NCI-H69 (cell line): ENCODE measurements around the gene LHFPL3.
"Not testable (repeated sequence)": the region's sequence is repeated elsewhere in the genome, so short reads cannot be mapped to it uniquely, and the experiment has no call there.

Experiments used
- DNase-seq: peaks from one replicate; lab custom pipeline; 2025; lab: John Stamatoyannopoulos, UW

The LHFPL3 gene

DNA sequence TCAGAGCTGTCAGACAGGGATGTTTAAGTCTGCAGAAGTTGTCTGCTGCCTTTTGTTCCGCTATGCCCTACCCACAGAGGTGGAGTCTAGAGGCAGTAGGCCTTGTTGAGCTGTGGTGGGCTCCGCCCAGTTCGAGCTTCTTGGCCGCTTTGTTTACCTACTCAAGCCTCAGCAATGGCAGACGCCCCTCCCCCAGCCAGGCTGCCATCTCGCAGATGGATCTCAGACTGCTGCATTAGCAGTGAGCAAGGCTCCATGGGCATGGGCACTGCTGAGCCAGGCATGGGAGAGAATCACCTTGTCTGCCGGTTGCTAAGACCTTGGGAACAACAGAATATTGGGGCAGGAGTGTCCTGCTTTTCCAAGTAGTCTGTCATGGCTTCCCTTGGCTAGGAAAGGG lies 267.2 kb downstream of the LHFPL3 start:
- DNase-seq: not testable (repeated sequence)

DNA sequence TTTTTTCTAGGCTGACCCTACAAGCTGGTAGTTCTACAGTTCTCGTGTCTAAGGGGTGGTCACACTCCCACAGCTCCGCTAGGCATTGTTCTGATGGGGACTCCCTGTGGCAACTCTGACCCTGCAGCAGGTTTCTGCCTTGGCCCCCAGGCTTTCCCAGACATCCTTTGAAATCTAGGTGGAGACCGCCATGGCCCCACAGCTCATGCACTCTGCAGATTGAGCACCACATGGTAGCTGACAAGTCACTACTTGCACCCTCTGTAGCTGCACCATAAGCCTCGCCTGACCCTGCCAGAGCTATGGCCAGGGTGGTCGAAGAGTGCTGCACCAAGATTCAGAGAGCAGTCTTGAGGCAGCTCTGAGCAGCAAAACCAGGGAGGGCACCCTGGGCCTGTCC lies 275.6 kb downstream of the LHFPL3 start:
- DNase-seq: no peak

DNA sequence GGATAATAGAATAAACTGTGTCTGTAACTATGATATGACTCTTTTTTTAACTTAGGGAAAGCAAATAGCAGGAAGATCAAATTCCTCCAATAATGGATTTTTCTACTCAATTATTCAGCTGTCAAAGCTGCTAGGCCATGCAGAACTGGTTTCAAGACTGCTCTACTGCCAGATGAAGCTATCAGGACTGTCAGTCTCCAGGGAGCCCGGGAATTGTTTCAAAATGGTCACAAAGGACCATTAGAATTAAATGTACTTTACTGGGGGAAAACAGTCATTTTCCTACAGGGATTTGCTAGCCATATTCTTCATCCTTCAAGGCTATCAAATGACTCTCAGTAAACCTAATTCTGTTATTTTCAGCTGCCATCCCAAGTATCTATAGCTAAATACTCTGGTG lies 276.3 kb downstream of the LHFPL3 start:
- no peak for DNase-seq

DNA sequence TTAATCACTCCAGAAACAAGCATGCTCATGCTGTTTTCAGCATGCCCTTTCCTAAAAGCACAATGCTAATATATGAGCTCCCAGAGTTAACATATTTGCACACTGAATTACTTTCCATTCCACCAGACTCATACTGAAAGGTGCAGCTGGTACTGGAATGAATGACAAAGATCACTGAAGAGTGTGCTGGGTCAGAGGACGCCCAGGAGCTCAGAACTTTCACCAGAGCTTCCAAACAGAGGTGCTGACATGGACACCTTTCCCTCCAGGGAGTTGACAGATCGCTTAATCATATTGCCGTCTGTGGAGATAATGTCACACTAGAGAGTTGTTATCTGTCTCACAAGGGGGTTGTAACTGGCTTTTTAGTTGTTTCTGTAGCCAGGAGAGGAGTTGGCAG lies 292.9 kb downstream of the LHFPL3 start:
- DNase-seq: no peak

DNA sequence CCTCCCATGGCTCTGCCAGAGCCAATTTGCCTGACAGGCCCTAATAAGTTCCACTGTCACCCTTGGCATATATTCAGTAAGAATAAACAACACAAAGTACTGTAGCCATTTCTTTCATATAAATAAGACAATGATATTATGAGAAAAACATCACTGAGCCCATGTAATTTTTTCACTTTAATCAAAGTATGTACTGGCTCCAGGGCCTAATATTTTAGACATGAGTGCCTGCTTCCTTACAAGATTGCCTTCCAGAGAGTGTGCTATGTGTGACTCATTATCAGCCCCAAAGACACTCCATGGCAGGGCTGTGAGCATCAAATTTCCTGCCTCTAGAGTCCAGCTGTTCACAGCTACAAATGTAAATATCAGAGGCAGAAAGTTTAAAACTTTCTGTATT lies 297.6 kb downstream of the LHFPL3 start:
- peak; percentile 36 for DNase-seq

DNA sequence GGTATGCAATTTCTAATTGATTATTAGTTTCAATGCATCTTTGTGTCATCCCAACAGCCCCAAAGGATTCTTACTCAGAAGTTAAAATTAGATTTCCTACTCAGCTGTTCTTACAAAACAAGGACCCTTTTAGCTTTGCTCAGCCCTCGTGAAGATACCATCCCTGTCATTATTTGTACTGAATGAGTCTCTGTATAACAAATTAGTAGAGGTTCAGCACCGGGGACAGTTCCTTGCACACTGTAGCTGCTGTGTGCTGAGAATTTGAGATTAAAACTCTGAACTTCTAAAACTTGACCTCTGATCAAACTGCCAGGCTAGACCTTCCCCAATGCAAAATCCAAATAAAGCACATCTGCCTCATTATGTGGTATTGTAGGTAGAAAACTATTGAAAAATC lies 299.1 kb downstream of the LHFPL3 start:
- no peak for DNase-seq

DNA sequence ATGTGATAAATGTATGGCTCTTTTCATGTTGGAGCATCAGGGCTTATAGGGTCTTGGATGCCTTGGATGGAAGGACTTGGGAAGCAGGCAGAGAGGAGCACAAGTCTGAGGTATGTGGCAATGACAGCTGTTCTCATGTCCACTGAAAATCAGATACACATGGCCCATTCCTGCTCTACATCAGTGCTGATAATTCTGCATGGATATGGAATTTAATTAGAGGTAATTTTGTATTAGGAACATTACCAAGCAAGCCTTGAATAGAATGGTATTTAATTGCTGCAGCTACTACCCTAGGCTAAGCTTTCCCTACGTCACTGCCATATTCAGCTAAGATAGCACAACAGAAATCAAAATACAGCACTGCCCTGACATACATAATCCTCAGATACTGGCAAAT lies 299.6 kb downstream of the LHFPL3 start:
- no peak for DNase-seq

DNA sequence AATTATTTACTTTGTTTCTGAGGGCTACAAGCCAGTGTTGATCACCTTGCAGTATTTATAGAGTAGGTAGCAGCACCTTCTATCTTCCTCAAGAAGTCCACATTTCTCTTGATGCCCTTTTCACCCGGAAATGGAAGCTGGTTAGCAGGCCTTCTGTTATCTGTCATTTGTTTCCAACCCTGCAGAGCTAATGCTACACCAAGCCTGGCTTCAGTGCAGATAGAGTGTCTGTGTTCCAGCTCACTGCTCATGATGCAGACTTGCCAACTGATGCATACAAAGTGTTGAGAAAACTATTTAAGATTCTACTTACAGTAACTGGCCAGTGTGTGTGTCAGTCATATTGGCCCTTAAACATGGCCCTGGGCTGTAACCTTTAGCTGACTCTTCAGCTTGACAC lies 301.0 kb downstream of the LHFPL3 start:
- no peak for DNase-seq

DNA sequence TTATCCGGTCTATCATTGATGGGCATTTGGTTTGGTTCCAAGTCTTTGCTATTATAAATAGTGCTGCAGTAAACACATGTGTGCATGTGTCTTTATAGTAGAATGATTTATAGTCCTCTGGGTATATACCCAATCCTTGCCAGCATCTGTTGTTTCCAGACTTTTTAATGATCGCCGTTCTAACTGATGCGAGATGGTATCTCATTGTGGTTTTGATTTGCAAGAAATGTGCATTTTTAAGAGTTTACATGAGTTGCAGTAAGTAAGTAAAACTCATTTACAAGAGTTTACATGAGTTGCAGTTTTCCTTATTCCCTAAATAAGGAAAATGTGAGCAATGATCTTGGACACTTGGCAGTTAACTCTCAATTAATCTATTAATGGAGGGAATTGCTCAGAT lies 312.1 kb downstream of the LHFPL3 start:
- no peak for DNase-seq

DNA sequence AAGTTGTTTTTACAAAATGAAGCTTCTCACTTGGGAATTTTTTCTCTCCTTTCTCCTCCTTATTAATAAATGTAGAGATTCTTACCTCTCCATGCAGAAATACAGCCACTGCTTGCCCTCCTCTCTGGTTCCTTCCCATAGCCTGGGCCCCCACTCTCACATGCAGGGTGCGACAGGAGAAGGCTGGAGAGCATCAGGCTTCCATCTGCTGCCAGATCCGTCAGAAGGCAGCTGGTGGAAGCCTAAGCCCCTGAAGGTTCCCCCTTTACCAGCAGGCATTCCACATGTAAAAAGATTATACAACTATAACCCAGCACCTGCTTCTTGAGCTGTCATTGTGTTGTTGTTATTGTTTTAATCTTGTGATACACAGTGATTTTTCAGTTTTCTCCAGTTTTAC lies 314.2 kb downstream of the LHFPL3 start:
- no peak for DNase-seq

DNA sequence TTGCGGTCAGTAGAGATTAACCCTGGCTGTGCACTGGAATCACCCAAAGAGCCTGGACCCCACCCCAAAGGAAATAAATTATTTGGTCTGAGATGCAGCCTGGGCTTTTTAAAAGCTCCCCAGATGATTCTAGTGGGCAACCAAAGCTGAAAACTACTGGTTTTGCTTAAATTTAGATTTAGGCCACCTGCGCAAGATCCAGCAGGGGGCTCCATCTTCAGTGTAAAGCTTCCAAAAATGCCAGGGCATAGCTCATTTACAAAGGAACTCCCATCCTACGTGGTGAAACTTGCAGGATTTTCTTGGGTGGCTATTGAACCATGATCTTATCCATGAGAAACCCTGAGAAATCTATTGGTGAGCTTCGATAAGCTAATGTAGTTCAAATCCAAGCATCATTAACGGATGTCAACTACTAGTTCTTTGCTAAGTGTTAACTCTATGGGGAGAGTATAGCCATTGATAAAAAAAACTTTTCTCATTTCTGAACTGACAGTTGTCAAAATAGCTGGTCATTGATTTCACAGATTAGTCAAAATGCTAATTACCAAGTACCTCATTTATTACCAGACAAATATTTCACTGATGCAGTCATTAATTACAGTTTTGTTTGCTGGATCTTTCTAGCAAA lies 315.3 kb downstream of the LHFPL3 start:
- DNase-seq: peak; percentile 51

DNA sequence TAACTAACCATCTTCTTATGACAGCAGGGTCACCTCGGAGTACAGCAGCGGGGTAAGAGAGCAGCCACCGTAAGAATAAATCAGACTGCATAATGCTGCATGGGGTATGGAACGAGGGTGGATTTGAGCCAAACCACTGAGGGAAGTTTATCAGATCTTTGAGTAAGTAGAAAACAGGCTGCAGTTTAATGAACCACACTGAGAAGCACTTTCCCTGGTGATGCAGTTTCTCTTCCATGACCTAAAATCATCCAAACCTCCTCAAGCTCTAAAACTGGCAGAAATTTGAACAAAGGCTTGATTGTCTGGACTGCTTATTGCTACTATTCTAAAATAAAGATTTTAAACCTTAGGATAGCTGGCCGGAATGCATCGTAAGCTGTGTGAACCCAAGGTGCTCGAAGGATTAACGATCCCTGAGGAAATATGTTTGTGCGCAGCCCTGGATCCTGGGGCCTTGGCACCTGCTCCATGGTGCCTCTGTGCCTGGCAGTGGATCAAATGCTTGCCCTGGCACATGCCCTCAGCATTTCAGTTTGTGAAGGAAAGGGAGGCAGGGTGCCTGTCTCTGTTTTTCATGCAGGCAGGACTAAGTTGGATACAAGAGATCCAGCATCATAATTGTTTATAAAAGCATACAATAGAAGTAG lies 322.7 kb downstream of the LHFPL3 start:
- DNase-seq: no peak

DNA sequence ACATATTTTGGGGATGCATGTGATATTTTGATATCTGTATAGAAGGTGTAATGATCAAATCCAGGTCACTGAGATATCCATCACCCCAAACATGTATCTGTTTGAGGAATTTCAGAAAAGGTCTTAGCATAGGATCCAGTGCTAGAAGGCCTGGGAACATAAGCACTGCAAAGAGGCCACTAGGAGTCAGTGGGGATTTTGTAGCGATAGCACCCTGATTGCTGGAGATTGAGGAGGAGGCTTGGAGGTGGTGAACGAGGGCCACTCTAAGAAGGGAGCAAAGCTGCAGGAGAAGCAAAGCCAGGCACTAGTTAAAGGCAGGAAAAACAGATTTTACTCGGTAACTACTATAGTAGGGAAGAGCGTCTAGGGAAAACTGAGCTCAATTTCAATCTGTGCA lies 324.0 kb downstream of the LHFPL3 start:
- DNase-seq: no peak

DNA sequence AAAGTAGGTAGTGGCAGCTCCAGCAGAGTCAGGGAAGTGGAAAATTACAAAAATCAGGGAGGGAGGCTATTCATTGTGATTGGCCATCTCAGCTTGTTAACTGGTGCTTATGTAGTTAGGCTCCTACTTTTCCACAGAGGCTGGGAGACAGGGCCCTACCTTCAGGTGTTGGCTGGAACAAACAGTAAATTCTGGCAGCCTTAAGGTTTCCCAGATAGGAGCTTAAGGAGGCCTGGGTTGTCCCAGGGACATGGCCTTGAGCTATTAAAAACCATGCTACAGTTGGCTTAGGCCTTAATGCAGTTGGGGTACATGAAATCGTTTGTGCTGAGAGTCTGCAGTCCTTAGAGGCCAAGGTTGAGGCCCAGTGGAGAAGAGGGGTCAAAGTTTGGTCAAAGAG lies 324.5 kb downstream of the LHFPL3 start:
- no peak for DNase-seq

DNA sequence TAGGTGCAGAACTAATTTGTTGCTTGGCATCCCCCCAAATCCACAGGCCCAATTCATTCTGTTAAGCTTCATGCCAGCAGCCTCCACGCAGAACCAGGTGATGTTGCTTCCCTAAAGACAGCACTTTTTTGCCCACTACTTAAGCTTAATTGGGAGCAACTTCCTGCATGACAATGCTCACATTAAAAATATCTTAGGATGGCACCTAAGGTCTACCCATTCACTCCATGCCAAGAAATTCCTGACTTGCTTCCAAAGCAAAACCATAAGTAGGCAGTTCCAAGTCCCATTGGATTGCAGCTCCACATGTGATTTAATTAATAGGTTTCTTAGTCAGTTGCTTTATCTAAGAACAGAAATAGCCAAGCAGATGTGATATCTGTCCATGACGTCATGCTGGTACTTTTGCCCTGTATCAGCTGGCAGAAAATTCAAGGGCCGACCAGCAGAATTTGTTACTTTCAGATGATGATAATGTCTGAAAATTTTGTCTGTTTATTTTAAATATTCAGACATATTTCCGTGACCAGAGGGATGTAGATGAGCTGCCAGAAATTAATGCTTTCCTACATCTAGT lies 325.5 kb downstream of the LHFPL3 start:
- no peak for DNase-seq

DNA sequence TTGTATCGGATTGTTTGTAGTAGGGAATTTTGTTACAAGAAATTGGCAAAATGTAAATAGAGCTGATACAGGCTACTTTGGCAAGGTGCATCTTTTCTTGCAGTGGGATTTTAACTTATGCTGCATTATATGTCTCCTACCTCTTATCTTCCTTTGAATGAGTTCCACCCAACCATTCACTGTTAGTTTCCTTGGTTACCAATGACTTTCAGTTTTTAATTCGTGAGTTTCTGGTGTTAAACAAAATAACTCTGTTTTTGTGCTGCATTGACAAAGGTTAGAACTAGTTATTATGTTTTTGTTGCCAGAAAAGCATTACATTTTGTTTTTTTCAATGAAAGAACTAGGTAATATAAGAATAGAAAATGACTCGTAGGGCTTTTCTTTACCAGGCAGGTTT lies 327.2 kb downstream of the LHFPL3 start:
- DNase-seq: no peak

DNA sequence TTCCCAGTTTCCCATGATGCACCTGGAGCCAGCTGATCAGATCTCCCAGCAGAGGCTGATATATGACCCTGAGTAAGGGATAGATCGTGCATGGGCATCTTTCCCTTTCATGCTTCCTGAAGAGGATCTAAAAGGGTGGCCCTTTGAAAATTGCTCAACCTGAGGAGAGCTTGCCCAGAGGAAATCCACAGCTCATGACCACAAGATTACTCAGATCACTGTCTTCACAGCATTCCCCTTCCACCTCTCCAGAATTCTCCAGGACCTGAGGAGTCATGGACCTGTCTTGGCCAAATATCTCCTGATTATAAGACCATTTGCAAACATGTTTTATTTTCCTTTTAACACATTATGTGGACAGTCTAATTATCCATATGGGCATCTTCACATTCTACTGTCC lies 328.1 kb downstream of the LHFPL3 start:
- no peak for DNase-seq

DNA sequence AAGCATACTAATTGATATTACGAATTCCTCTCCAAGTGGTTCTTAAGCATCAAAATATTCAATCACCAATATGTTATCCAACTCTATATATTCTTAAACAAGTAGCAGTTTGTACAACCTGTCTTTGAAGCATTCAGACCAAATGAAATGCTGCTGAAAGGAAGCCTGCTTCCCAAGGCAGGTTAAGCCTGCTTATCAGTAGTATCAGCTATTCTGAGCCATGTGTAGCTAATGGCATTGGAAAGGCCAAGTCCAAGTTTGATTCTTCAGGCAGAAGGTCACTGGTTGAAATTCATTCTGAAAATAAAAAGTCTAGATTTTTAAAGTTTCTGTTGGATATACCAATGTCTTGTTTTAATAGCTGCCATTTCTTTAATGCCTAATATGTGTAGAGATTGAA lies 328.7 kb downstream of the LHFPL3 start:
- DNase-seq: no peak

DNA sequence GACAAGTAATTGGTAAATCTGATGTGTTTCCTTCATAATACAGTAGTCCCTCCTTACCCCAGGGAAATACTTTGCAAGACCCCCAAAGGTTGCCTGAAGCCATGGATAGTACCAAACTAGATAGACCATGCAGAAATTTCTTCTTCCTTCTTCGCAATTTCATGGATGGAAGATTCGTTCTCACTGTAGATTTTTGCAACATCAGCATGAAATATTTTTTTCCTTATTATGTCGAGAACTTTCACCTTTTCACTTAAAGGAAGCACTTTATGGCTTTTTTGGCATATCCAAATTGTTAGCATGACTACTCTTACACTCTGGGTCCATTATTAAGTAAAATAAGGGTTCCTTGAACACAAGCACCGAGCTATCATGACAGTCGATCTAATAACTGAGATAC lies 333.2 kb downstream of the LHFPL3 start:
- DNase-seq: no peak

DNA sequence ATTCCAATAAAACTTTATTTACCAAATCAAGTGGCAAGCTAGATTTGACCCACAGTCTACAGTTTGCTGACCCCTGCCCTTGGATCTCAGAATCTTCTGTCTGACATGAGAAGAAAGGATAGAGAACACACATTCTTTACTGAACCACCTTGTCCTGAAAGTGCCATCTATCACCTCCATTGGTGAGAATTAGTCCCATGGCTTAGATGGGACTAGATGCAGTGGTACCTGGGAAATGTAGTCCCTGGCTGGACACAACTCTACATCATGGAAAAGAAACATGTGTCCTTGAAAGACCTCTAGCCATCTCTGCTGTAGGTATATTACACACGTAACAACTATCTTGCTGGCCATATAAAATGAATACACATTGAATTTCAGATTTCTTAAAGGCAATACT lies 336.2 kb downstream of the LHFPL3 start:
- DNase-seq: no peak

DNA sequence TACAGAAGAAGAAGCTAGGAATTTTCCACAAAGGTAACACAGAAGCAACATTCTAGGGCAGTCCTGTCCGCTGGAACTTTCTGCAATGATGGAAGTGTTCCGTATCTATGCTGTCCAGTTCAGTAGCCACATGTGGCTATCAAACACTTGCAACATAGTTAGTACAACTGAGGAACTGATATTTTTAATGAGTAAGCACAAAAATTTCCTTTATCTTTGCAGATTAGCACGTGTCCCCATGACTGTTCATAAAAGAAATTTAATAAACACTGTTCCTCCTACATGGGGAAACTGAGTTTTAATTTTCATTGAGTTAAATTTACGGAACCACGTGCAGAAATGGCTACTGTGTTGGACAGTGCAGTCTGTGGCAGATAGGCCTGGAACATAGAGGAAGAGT lies 349.2 kb downstream of the LHFPL3 start:
- DNase-seq: no peak

DNA sequence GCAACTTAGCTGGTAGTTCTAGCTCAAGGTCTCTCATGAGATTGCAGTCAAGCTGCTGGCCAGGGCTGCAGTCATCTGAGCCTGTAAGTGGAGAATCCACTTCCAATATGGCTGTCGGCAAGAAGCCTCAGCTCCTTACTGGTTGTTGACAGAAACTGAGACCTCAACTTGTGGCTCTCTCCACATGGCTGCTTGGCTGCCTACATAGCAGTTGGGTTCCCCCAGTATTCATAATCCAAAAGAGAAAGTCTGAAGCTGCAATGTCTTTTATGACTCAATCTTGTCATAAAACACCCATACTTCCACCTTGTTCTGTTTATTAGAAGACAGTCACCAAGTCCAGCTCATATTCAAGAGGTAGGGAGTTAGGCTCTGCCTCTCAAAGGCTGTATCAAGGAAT lies 350.7 kb downstream of the LHFPL3 start:
- no peak for DNase-seq

DNA sequence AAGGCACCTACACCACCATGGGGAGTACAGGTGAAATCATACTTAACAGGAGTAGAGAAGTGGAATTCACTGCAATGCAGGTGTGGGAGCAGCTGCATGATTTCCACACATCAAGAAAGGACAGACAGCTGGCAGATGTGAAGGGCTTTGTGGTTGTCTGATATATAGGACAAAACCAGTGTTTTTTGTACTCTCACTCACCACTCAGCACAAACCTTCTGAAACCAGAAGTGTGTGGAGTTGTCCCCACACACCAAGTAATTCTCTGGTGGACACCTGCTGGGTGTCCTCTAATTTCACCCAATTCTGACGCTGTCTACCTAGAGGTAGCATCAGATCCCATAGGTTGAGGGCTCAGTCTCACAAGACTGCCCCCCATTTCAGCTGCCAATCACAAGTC lies 357.9 kb downstream of the LHFPL3 start:
- no peak for DNase-seq

DNA sequence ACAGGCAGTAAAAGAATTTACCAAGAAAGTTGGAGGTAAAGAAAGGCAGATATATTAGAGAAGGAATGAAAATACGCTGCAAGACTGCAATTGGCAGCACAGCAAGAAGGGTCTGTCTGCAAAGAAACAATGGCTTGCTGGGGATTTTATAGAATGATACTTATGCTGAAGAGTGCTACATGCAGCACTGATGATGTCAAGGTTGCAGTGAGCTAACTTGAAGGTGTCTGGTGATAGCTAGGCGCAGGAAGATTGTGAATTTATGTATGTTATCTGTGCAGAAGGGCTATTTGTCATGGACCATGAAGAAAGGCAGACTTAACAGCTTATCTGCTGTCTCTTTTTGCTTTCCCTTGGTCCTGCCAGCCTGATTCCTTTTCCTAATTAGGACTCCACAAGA lies 366.3 kb downstream of the LHFPL3 start:
- DNase-seq: no peak
